Mesenchymal stem cell (in vitro differentiated cells and primary cell): ENCODE results near the gene HCK.

Source experiments
- DNase-seq: peaks from one replicate; pipeline ENCODE4 v3.0.0-alpha.2; 2013
- H2AFZ ChIP-seq: one replicate; pipeline ENCODE4 v1.6.1; 2013; ENCODE audit warnings: low read depth, mild to moderate bottlenecking, control low read depth, inconsistent platforms, low read length, moderate library complexity
- H2AK5ac ChIP-seq: 2 replicates; pipeline ENCODE4 v1.6.1; 2013; ENCODE audit warnings: low read length, moderate library complexity, mild to moderate bottlenecking, inconsistent platforms; ENCODE audit not compliant: severe bottlenecking
- H2BK120ac ChIP-seq: one replicate; pipeline ENCODE4 v1.6.1; 2013; ENCODE audit warnings: low read depth, mild to moderate bottlenecking, inconsistent platforms, low read length, moderate library complexity
- H2BK12ac ChIP-seq, 2 experiments: one replicate each; pipeline ENCODE4 v1.6.1; 2013; ENCODE audit warnings: inconsistent platforms in 2 of 2, low read length in 2 of 2, mild to moderate bottlenecking in 2 of 2, moderate library complexity in 2 of 2, control low read depth in 1 of 2
- H2BK15ac ChIP-seq: one replicate; pipeline ENCODE4 v1.6.1; 2013; ENCODE audit warnings: mild to moderate bottlenecking, low read depth, inconsistent platforms; ENCODE audit not compliant: poor library complexity, severe bottlenecking
- H2BK5ac ChIP-seq: 2 replicates; pipeline ENCODE4 v1.6.1; 2013; ENCODE audit warnings: low read depth, mild to moderate bottlenecking, low read length, control low read depth, inconsistent platforms; ENCODE audit not compliant: poor library complexity, severe bottlenecking
- H3K14ac ChIP-seq, 2 experiments: one replicate each; pipeline ENCODE4 v1.6.1; 2013; ENCODE audit warnings: inconsistent platforms in 2 of 2, low read length in 2 of 2, control low read depth in 1 of 2, mild to moderate bottlenecking in 1 of 2, moderate library complexity in 1 of 2
- H3K18ac ChIP-seq, 2 experiments: one replicate each; pipeline ENCODE4 v1.6.1; 2013; ENCODE audit warnings: inconsistent platforms in 2 of 2, low read length in 2 of 2, control low read depth in 1 of 2, low read depth in 1 of 2, mild to moderate bottlenecking in 1 of 2
- H3K23ac ChIP-seq, 2 experiments: one replicate each; pipeline ENCODE4 v1.6.1; 2013; ENCODE audit warnings: inconsistent platforms in 2 of 2, low read length in 2 of 2, mild to moderate bottlenecking in 2 of 2, moderate library complexity in 2 of 2, control low read depth in 1 of 2
- H3K27ac ChIP-seq: 2 replicates; pipeline ENCODE4 v1.5.1; 2013; ENCODE audit warnings: mild to moderate bottlenecking, moderate library complexity, low read length, control low read depth, inconsistent platforms; ENCODE audit not compliant: poor library complexity, severe bottlenecking
- H3K27me3 ChIP-seq, 2 experiments: 2 replicates each; pipeline versions ENCODE4 v1.6.1 to v1.7.0; 2013; ENCODE audit warnings: low read length in 2 of 2, mild to moderate bottlenecking in 2 of 2, moderate library complexity in 2 of 2, control low read depth in 1 of 2, inconsistent platforms in 1 of 2; ENCODE audit not compliant: control insufficient read depth in 1 of 2, insufficient read depth in 1 of 2
- H3K36me3 ChIP-seq, 2 experiments: 2 replicates each; pipeline versions ENCODE4 v1.6.1 to v1.7.0; 2013; ENCODE audit warnings: low read length in 2 of 2, control low read depth in 1 of 2, inconsistent platforms in 1 of 2, low read depth in 1 of 2, mild to moderate bottlenecking in 1 of 2; ENCODE audit not compliant: insufficient read depth in 2 of 2, control insufficient read depth in 1 of 2
- H3K4ac ChIP-seq, 2 experiments: one replicate each; pipeline ENCODE4 v1.6.1; 2013; ENCODE audit warnings: inconsistent platforms in 2 of 2, low read length in 2 of 2, mild to moderate bottlenecking in 2 of 2, moderate library complexity in 2 of 2, control low read depth in 1 of 2, low read depth in 1 of 2
- H3K4me1 ChIP-seq: 2 replicates; pipeline ENCODE4 v1.6.1; 2013; ENCODE audit warnings: low read depth, low read length, control low read depth; ENCODE audit not compliant: control insufficient read depth, insufficient read depth
- H3K4me2 ChIP-seq: 2 replicates; pipeline ENCODE4 v1.6.1; 2013; ENCODE audit warnings: low read length, mild to moderate bottlenecking, inconsistent platforms; ENCODE audit not compliant: poor library complexity, severe bottlenecking
- H3K4me3 ChIP-seq, 2 experiments: 2 replicates each; pipeline versions ENCODE4 v1.5.1 to v1.7.0; 2013; ENCODE audit warnings: low read length in 2 of 2, mild to moderate bottlenecking in 2 of 2, control low read depth in 1 of 2, low read depth in 1 of 2; ENCODE audit not compliant: insufficient read depth in 1 of 2
- H3K79me1 ChIP-seq: replicated peaks from 2 replicates; pipeline ENCODE4 v1.6.1; 2013; ENCODE audit warnings: mild to moderate bottlenecking, control low read depth, low read length, inconsistent platforms; ENCODE audit not compliant: poor library complexity, severe bottlenecking
- H3K9ac ChIP-seq: 2 replicates; pipeline ENCODE4 v1.7.0; 2013; ENCODE audit warnings: mild to moderate bottlenecking, low read length, moderate library complexity
- H3K9me3 ChIP-seq: 2 replicates; pipeline ENCODE4 v1.7.0; 2013; ENCODE audit warnings: mild to moderate bottlenecking, low read length; ENCODE audit not compliant: control insufficient read depth
- H4K8ac ChIP-seq: one replicate; pipeline ENCODE4 v1.6.1; 2013; ENCODE audit warnings: inconsistent platforms, mild to moderate bottlenecking, low read length, moderate library complexity
- H4K91ac ChIP-seq: one replicate; pipeline ENCODE4 v1.6.1; 2013; ENCODE audit warnings: mild to moderate bottlenecking, low read length, inconsistent platforms
- WGBS: methylation state at CpG from one replicate; pipeline ENCODE4 v1.1.7; 2013; ENCODE audit warnings: mixed read lengths; 5-methylcytosine and 5-hydroxymethylcytosine counted together

HCK gene

DNA sequence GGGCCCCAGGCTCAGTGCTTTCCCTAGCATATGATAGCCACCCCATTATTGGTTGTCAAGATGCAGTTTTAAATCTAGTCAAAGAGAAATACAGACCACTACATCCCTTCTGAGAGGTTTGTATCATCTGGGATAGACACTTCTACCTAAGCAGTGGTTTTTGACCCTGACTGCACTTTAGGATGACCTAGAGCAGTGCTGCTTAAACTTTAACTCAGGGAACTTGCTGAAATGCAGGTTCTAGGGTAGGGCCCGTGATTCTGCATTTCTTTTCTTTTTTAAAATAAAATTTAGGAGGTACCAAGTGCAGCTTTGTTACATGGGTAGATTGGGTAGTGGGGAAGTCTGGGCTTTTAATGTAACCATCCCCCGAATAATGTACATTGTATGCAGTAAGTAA, 76.1 kb downstream of the HCK start:
- Histone ChIP-seq H3K23ac (no peak overlapping the region), H3K79me1 (peaks cover 62% of the 10 kb centered on the region), H2BK15ac (no peak overlapping the region), H2AK5ac (no peak overlapping the region), H3K27me3 (no peaks in the 10 kb centered on the region), H3K14ac (no peak overlapping the region), H3K18ac (no peak overlapping the region), H2AFZ (no peak overlapping the region), H3K27ac (no peak overlapping the region), H2BK120ac (no peak overlapping the region), H4K8ac (no peak overlapping the region), H3K4me1 (no peaks in the 10 kb centered on the region), H3K4me3 (no peak overlapping the region), H2BK12ac (no peak overlapping the region), H2BK5ac (no peak overlapping the region), H4K91ac (no peak overlapping the region), H3K9me3 (no peaks in the 10 kb centered on the region), H3K4me2 (no peak overlapping the region), H3K4ac (no peak overlapping the region), H3K36me3 (peaks cover 12 to 22% of the 10 kb centered on the region in 2 experiments), H3K9ac (no peak overlapping the region)
- DNase-seq: no peak
- 100% methylated on average over 2 of the region's 2 CpGs for WGBS

DNA sequence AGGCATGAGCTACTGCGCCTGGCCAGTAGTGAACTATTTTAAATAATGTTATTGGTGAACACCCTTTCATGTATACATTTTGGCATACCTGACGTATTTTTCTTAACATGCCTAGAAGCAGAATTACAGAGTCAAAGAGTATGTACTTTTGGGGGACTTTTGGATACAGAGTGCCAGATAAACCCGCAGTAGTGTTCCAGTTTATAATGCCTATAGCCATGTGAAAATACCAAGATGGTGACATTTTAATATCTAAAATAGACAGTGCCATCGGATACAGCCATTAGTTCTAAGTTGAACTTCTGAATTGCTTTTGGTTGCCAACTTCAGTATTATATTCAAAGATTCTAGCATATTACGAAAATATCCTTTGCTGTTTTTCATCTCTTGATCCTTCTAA, 77.8 kb downstream of the HCK start:
- no peak for DNase-seq
- Histone ChIP-seq H3K4me2 (no peak overlapping the region), H3K14ac (no peak overlapping the region), H3K79me1 (peaks cover 66% of the 10 kb centered on the region), H2BK120ac (no peak overlapping the region), H2BK15ac (no peak overlapping the region), H3K4ac (no peak overlapping the region), H4K91ac (no peak overlapping the region), H2BK5ac (no peak overlapping the region), H2BK12ac (no peak overlapping the region), H3K36me3 (peaks cover 20 to 27% of the 10 kb centered on the region in 2 experiments), H4K8ac (no peak overlapping the region), H3K27ac (no peak overlapping the region), H3K9ac (no peak overlapping the region), H2AK5ac (no peak overlapping the region), H3K18ac (no peak overlapping the region), H3K9me3 (no peaks in the 10 kb centered on the region), H3K23ac (no peak overlapping the region), H3K27me3 (no peaks in the 10 kb centered on the region), H2AFZ (no peak overlapping the region), H3K4me3 (no peak overlapping the region), H3K4me1 (no peaks in the 10 kb centered on the region)
- 92% methylated on average over 3 of the region's 5 CpGs for WGBS

DNA sequence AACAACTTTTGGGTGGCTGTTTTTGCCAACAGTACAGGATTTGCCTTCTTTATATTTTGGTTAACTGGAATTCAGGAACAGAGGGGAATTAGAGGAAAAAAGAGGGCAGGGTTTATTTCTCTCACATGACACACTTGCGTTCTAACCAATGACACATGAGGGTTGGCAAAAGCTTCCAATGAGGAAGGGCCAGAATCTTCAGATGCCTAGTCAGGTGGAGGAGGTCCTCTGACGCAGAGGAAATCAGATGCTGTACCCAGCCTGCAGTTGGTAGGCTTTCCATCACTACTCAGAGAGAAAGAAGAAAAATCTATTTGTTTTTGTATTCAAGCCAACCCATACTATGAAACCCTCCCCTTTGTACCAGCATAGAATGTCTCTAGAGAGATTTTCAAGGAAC, 78.3 kb downstream of the HCK start:
- no peaks in the 10 kb centered on the region for H3K27me3 ChIP-seq
- H2BK5ac ChIP-seq: no peak overlapping the region
- H3K4me2 ChIP-seq: no peak overlapping the region
- H4K91ac ChIP-seq: no peak overlapping the region
- no peak overlapping the region for H2BK120ac ChIP-seq
- H3K18ac ChIP-seq: no peak overlapping the region
- H3K4me1 ChIP-seq: no peaks in the 10 kb centered on the region
- no peak overlapping the region for H3K14ac ChIP-seq
- H2BK15ac ChIP-seq: peak overlapping the region; percentile 63
- WGBS: 79% methylated on average over 2 of the region's 2 CpGs
- peaks cover 62% of the 10 kb centered on the region for H3K79me1 ChIP-seq
- no peak overlapping the region for H4K8ac ChIP-seq
- H3K23ac ChIP-seq: no peak overlapping the region
- H3K4me3 ChIP-seq: no peak overlapping the region
- no peaks in the 10 kb centered on the region for H3K9me3 ChIP-seq
- no peak overlapping the region for H3K9ac ChIP-seq
- no peak overlapping the region for H2BK12ac ChIP-seq
- no peak for DNase-seq
- H3K4ac ChIP-seq: no peak overlapping the region
- H3K36me3 ChIP-seq: peaks cover 17 to 22% of the 10 kb centered on the region in 2 experiments
- no peak overlapping the region for H2AFZ ChIP-seq
- no peak overlapping the region for H3K27ac ChIP-seq
- H2AK5ac ChIP-seq: no peak overlapping the region

DNA sequence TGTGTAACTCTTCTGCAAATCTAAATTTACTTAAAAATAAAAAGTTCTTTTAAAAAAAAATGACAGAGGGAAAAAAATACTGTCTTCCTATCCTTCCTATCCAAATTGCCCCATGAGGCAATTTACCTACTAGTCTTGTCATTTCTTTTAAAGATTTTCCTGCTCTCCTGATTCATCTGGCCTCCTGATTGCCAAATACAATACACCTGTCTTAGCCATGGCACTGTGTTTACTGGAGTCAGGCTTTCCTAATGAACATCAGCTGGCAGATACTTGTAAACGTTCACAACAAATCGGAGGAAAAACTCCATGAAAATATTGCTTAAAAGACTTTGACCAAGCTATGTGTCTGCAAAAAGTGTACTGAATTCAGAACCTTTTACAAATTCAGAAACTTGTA, 78.9 kb downstream of the HCK start:
- Histone ChIP-seq H2AK5ac (no peak overlapping the region), H3K18ac (no peak overlapping the region), H3K4me3 (no peak overlapping the region), H2BK120ac (no peak overlapping the region), H3K4me2 (no peak overlapping the region), H2BK15ac (no peak overlapping the region), H2BK5ac (no peak overlapping the region), H2AFZ (no peak overlapping the region), H3K27me3 (no peaks in the 10 kb centered on the region), H3K23ac (no peak overlapping the region), H3K9me3 (no peaks in the 10 kb centered on the region), H3K36me3 (peaks cover 17 to 28% of the 10 kb centered on the region in 2 experiments), H3K14ac (no peak overlapping the region), H3K79me1 (peaks cover 59% of the 10 kb centered on the region), H4K91ac (no peak overlapping the region), H3K27ac (no peak overlapping the region), H3K9ac (no peak overlapping the region), H4K8ac (no peak overlapping the region), H3K4me1 (peaks cover 1% of the 10 kb centered on the region), H3K4ac (no peak overlapping the region), H2BK12ac (no peak overlapping the region)
- no peak for DNase-seq
- 76% methylated on average over 2 of the region's 2 CpGs for WGBS
